Glomerular visceral epithelial cell (primary cell): Measurements from ENCODE around the gene EIF1AX.
A peak's percentile ranks its signal among the peaks of the same experiment; 100 is the strongest.
"Not testable (repeated sequence)": the region's sequence is repeated elsewhere in the genome, so short reads cannot be mapped to it uniquely, and the experiment has no call there.

ENCODE experiments used
- DNase-seq: peaks from one replicate; pipeline ENCODE4 v3.0.0-alpha.2; 2016; ENCODE audit errors: extremely low spot score

The EIF1AX gene

DNA sequence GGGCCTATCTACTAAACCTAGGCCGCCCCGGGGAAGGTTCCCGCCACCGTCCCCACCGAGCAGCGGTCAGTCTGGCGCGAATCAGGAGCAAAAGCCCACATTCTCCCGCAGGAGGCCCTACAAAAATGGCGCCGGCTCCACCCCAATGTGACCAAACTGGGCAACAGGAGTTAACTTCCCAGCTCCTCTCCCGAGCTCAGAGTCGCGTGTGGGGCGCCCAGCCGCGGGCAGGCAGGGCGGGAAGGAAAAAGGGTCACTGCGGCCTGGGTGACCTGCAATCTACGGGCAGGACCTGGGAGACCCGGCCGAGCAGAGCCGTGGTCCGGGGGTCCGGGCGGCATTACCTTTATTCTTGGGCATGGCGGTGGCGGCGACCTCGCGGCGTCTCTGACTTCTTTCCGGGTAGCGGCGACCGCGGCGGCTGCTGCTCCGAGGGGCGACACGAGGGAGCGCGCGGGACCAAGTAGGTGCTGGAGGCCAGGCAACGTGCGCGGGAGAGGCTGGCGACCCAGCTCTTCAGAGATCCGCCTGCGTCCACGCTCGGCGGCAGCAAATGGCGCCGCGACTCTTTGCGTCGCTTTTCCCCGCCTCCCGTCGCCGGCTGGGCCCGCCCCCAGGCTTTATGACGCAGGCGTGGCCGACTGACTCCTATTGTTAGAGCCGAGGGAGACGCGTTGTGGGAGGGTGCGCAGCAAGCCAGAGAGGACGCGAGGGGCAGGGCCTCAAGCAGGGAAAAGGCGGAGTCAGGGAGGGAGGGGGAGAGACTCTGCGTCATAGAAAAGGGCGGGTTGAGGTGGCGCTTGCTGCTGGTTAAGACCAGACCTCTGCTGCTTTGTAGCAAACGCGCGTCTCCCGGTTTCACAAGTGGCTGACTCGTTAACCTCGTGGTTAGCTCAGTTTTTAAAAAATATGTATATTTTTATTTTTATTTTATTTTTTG is at the start of gene EIF1AX:
Gene EIF1AX, minus strand, starts transcription at position 558 of the 940 bp plus-strand sequence. Its CDS starts 198 bp downstream, at position 360.
- DNase-seq: peak; percentile 96

DNA sequence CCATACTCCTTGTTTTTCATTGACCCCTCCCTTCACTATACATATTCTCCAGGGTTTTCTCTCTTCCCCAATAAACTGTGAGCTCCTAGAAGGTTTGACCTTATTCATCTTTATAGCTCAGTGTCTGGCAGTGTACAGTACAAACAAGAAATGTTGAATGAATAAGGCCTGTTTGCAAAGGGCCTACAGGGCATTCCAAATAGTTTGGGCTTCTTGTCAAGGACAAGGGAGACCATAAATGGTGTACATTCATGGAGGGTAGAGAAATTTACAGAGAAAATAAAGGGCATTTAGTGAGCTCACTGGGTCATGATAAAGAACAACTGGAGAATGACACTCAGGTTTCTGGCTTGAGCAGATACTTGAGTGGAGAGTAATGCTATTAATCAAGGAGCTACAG is 47.5 kb upstream of the EIF1AX start:
- DNase-seq: no peak

DNA sequence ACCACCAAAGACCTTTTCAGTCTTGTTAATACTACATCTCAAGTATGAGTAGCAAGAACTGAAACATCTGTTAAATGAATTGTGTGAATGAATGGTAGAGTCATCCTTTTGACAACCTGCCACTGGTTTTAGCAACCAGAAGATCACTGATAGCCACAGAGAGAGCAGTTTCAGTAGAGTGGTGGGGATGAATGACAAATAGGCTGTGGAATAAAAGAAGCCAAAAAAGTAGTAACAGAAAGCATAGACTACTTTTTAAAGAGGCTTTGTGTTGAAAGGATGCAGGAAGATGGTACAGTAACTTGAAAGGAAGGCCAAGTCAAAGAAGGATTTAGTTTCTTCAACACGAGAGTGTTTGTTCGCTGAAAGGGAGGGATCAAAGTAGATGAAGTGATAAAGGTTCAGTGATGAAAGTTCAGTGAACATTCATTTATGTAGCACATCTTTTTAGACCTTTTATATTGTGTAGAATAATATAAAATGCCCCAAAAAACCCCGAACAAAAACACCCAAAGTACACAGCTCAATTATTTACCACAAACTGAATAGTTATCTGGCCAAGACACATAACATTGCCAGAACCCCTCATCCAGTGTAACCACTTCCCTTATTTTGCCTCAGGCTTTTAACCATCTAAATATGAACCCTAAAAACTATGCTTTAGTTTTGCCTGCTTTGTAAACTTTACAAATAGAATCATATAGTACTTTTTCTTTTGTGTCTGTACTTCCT is 40.1 kb upstream of the EIF1AX start:
- no peak for DNase-seq

GRCh38 chrX:20177093-20177492 is 35.5 kb upstream of the EIF1AX start:
- no peak for DNase-seq

GRCh38 chrX:20173856-20174255 is 32.2 kb upstream of the EIF1AX start:
- no peak for DNase-seq

DNA sequence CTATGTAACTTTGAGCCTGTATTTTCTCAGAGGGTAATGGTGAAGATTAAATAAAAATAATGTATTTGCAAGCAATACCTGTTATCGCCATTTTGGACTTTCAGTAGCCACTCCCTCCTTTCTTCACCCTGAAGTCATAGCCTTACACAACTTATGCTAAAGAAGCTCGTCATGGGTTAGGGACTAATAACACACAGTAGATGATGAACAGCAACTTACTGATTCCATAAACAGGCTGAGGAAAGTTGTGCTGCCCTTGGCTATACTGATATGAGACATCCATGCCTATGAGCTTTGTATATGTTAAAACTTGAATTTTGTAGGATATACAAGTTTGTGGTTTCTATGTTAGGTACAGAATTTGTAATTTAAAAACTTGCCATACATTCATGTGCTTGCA is 31.7 kb upstream of the EIF1AX start:
- no peak for DNase-seq

- DNase-seq: no peak
Observed at GRCh38 chrX:20171887-20172286, 30.2 kb upstream of the EIF1AX start.

GRCh38 chrX:20162516-20162915 is 20.9 kb upstream of the EIF1AX start:
- not testable (repeated sequence) for DNase-seq

DNA sequence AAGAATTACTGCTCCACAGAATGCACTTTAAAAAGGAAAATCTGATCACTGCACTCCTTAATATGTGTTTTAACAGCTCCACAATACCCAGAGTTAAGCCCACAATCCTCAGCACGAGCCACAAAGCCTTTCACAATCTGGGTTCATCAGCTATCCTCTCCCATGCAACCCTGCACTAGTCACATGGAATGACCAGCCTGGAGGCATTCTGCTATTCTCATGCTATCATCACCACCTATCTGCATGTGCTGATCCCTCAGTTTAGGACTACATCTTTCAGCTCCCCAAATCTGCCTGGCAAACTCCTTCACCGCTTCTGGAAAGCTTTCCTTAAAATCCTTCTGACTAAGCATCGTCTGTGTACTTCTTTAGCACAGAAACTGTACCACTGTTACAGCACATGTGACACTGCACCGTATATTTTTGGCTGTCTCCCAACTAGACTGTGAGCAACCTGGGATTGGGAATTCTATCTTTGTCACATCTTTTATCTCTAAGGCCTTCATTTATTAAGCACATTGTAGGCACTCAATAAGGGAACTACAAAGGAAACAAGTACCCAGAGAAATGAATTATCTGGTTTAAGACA is 18.3 kb upstream of the EIF1AX start:
- DNase-seq: no peak

DNA sequence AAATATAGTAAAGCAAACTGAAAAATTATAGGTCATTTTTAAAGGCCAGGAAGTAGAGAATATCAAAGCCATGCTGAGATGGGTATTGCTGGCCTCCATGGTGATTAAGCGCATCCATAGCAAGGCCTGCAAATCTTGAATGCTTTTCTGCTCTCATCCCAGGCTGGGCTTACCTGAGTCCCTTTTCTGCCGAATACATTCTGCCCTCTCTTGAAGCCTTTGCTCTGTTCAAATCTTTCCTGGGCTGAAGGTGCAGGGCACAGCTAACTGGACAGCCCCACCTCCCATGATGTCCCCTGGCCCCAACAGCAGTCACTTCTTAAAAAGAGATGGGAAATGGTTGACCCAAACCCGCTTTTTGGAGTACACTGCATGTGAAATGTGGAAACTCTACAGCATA is 10.1 kb upstream of the EIF1AX start:
- DNase-seq: no peak

- DNase-seq: no peak
Observed at GRCh38 chrX:20149326-20149725, 7.7 kb upstream of the EIF1AX start.

GRCh38 chrX:20147561-20147960 is 5.9 kb upstream of the EIF1AX start:
- no peak for DNase-seq

- peak; percentile 33 for DNase-seq
Observed at GRCh38 chrX:20144491-20144890, 2.9 kb upstream of the EIF1AX start.

GRCh38 chrX:20143561-20143960 is 1.9 kb upstream of the EIF1AX start:
- no peak for DNase-seq

DNA sequence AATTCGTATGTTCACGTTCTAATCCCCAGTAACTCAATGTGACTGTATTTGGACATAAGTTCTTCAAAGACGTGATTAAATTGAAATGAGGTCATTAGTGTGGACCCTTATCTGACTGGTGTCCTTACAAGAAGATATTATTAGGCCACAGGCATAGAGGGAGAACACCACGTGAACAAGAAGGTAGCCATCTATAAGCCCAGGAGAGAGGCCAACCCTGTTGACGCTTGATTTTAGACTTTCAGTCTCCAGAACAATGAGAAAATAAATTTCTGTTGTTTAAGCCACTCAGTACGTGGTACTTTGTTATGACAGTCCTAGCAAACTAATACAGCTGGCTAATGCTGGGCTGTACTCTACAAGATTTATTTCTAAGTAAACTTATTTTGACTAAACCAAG is 1.5 kb upstream of the EIF1AX start:
- no peak for DNase-seq

- DNase-seq: no peak
Observed at GRCh38 chrX:20140420-20140819, 1.2 kb downstream of the EIF1AX start.

DNA sequence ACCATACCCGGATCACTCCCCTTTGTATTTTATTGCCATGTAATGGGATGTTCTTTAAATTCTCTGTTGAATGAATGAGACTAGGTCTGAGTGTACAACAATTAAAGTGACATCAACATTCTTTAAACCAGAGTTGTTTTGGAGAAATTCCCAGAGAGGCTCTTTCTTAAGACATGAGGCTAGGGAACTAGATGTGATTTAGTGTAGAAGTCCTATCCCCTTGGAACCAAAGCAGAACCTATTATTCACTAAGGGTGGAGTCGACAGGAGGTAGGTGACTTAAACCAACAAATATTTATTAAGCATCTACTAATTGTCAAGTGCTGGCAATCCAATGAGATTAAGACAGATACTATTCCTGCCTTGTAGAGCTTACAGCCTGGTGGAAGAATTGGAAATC is 1.7 kb downstream of the EIF1AX start:
- no peak for DNase-seq

GRCh38 chrX:20135944-20136343 is 5.7 kb downstream of the EIF1AX start:
- DNase-seq: no peak

DNA sequence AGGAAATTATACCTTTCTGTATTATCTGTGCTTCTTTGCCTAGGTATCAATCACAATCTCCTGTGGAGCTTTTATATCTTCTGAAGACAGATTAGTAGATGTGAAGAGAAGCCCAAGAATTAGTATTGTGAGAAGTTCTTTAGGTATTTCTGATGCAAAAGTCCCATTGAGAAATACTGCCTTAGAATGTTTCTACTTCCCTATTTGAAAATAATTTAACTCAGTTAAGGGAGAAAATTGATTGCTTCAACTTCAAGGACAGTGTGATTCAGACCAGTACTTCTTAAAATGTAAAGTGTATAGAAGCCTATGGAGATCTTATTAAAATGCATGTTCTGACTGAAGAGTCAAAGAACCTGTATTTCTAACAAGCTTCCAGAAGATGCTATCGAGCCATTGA is 9.0 kb downstream of the EIF1AX start:
- DNase-seq: no peak

DNA sequence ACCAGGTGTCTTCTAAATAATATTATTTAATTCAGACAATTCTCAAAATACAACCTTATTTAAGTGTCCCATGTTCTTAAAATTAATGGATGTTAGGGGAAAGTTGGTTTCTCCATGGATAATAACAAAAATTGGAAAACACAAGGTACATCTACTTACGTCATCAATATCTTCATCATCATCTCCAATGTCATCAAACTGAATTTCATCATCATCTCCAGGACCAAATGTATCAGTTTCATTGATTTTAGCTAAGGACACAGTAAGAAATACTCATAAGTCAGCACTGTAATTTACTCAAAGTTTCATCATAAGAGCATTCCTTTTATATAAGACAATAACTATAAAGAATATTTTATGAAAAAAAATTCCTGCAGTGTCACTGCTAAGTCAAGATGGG is 11.3 kb downstream of the EIF1AX start:
- no peak for DNase-seq

DNA sequence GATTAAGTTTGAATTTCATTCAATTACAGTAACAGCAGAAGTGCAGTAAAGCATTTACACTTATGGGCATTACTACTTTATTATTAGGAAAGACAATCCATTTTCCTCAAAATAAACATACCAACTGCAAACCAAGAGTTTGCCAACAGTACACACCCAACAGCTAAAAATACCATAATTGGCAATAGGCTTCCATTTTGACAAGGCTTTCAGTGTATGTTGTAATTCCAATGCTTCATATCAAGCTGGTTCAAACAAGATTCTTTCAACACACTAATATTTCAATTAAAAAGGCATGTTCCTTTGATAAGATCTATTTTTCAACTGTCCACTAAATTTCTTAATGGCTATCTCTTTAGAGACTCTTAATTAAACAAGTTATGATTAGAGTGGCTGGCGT is 12.1 kb downstream of the EIF1AX start:
- no peak for DNase-seq

DNA sequence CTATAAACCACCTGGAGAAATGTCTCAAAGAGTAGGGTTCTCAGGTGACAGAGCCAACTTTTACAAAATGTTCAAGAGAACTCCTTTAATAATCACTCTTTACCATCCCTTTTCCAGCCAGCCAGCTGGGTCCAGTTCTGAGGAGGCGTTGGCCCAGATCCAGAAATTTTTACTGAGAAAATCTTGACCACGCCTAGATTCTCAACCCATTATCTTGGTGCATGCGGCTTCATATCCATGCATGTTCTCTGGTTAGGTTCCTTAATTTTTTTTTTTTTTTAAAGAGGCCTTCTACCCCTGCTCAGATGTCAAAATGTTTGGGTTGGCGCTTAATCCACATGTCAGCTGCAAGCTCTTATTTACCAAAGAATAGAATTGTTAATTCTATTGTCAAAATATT is 13.0 kb downstream of the EIF1AX start:
- no peak for DNase-seq

GRCh38 chrX:20127440-20127839 is 14.2 kb downstream of the EIF1AX start:
- not testable (repeated sequence) for DNase-seq
